ENCODE data around the gene RHBDL1.
A peak's percentile ranks its signal among the peaks of the same experiment; 100 is the strongest.

The RHBDL1 gene

DNA sequence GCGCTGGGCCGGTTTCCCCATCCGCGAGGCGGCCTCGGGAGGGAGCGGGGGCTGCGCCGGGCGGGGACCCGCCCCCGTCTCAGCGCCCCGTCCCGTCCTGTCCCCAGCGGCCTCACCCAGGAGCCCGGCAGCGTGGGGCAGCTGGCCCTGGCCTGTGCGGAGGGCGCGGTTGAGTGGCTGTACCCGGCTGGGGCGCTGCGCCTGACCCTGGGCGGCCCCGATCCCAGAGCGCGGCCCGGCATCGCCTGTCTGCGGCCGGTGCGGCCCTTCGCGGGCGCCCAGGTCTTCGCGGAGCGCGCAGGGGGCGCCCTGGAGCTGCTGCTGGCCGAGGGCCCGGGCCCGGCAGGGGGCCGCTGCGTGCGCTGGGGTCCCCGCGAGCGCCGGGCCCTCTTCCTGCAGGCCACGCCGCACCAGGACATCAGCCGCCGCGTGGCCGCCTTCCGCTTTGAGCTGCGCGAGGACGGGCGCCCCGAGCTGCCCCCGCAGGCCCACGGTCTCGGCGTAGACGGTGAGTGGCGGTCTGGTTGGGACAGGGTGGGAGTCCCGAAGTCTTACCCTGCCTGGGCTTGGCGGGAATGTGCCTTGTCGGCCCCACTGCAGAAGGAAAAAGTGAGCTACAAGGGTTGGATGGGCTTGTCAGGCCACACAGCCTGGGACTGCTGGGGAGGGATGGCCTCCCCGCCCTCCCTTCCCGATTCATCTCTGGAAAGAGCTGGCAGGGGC is 40.2 kb downstream of the RHBDL1 start (continued):
- TF ChIP-seq, protein P1, sequence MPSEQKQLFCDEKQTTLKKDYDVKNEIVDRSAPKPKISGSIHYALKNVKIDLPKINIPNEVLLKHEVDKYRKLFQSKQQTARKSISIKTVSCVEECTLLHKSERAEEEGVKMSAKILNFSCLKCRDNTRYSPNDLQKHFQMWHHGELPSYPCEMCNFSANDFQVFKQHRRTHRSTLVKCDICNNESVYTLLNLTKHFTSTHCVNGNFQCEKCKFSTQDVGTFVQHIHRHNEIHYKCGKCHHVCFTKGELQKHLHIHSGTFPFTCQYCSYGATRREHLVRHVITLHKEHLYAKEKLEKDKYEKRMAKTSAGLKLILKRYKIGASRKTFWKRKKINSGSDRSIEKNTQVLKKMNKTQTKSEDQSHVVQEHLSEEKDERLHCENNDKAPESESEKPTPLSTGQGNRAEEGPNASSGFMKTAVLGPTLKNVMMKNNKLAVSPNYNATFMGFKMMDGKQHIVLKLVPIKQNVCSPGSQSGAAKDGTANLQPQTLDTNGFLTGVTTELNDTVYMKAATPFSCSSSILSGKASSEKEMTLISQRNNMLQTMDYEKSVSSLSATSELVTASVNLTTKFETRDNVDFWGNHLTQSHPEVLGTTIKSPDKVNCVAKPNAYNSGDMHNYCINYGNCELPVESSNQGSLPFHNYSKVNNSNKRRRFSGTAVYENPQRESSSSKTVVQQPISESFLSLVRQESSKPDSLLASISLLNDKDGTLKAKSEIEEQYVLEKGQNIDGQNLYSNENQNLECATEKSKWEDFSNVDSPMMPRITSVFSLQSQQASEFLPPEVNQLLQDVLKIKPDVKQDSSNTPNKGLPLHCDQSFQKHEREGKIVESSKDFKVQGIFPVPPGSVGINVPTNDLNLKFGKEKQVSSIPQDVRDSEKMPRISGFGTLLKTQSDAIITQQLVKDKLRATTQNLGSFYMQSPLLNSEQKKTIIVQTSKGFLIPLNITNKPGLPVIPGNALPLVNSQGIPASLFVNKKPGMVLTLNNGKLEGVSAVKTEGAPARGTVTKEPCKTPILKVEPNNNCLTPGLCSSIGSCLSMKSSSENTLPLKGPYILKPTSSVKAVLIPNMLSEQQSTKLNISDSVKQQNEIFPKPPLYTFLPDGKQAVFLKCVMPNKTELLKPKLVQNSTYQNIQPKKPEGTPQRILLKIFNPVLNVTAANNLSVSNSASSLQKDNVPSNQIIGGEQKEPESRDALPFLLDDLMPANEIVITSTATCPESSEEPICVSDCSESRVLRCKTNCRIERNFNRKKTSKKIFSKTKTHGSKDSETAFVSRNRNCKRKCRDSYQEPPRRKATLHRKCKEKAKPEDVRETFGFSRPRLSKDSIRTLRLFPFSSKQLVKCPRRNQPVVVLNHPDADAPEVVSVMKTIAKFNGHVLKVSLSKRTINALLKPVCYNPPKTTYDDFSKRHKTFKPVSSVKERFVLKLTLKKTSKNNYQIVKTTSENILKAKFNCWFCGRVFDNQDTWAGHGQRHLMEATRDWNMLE (tag by site-specific recombination; conservative IDR thresholded peaks at IDR 0.05; ENCODE audit: low read depth), result no peak
- TF ChIP-seq ZNF600 (tag by site-specific recombination; IDR thresholded peaks at IDR 0.05) (peak; percentile 65), ZNF626 (tag by site-specific recombination; IDR thresholded peaks at IDR 0.05) (no peak), REPIN1 (tag by site-specific recombination; IDR thresholded peaks at IDR 0.05; ENCODE audit: low read depth) (no peak), ZNF132 (tag by site-specific recombination; IDR thresholded peaks at IDR 0.05; ENCODE audit: borderline replicate concordance) (no peak), PRDM10 (tag by site-specific recombination; IDR thresholded peaks at IDR 0.05) (no peak), ZNF416 (tag by site-specific recombination; IDR thresholded peaks at IDR 0.05) (no peak), GLIS1 (tag by site-specific recombination; IDR thresholded peaks at IDR 0.05) (no peak), ZNF341 (tag by site-specific recombination; IDR thresholded peaks at IDR 0.05; ENCODE audit: low read depth) (peak; percentile 38), INSM2 (tag by site-specific recombination; IDR thresholded peaks at IDR 0.05) (no peak), ZNF76 (tag by site-specific recombination; IDR thresholded peaks at IDR 0.05; ENCODE audit: borderline replicate concordance, low read depth) (no peak), ZNF792 (tag by site-specific recombination; IDR thresholded peaks at IDR 0.05) (peak; percentile 44; the same call in 1 of the 2 replicates), ZNF629 (tag by site-specific recombination; IDR thresholded peaks at IDR 0.05) (no peak), ZNF362 (tag by site-specific recombination; IDR thresholded peaks at IDR 0.05) (no peak), ZNF404 (tag by site-specific recombination; IDR thresholded peaks at IDR 0.05) (no peak), ZNF302 (tag by site-specific recombination; IDR thresholded peaks at IDR 0.05; ENCODE audit: low read depth) (no peak), ZNF530 (tag by site-specific recombination; IDR thresholded peaks at IDR 0.05; ENCODE audit: low read depth) (no peak), ZNF670 (tag by site-specific recombination; IDR thresholded peaks at IDR 0.05; ENCODE audit: low read depth) (no peak), ZNF707 (tag by site-specific recombination; IDR thresholded peaks at IDR 0.05) (no peak), ZNF114 (tag by site-specific recombination; IDR thresholded peaks at IDR 0.05) (no peak), ZNF501 (tag by site-specific recombination; IDR thresholded peaks at IDR 0.05) (no peak), IKZF3 (tag by site-specific recombination; IDR thresholded peaks at IDR 0.05) (no peak; the same call in none of the 2 replicates), ZBTB21 (tag by site-specific recombination; IDR thresholded peaks at IDR 0.05) (no peak)
- TF ChIP-seq, protein P2, sequence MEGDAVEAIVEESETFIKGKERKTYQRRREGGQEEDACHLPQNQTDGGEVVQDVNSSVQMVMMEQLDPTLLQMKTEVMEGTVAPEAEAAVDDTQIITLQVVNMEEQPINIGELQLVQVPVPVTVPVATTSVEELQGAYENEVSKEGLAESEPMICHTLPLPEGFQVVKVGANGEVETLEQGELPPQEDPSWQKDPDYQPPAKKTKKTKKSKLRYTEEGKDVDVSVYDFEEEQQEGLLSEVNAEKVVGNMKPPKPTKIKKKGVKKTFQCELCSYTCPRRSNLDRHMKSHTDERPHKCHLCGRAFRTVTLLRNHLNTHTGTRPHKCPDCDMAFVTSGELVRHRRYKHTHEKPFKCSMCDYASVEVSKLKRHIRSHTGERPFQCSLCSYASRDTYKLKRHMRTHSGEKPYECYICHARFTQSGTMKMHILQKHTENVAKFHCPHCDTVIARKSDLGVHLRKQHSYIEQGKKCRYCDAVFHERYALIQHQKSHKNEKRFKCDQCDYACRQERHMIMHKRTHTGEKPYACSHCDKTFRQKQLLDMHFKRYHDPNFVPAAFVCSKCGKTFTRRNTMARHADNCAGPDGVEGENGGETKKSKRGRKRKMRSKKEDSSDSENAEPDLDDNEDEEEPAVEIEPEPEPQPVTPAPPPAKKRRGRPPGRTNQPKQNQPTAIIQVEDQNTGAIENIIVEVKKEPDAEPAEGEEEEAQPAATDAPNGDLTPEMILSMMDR (tag by site-specific recombination; IDR thresholded peaks at IDR 0.05), result peak; percentile 28; the same call in 1 of the 2 replicates
- TF ChIP-seq, protein P3, sequence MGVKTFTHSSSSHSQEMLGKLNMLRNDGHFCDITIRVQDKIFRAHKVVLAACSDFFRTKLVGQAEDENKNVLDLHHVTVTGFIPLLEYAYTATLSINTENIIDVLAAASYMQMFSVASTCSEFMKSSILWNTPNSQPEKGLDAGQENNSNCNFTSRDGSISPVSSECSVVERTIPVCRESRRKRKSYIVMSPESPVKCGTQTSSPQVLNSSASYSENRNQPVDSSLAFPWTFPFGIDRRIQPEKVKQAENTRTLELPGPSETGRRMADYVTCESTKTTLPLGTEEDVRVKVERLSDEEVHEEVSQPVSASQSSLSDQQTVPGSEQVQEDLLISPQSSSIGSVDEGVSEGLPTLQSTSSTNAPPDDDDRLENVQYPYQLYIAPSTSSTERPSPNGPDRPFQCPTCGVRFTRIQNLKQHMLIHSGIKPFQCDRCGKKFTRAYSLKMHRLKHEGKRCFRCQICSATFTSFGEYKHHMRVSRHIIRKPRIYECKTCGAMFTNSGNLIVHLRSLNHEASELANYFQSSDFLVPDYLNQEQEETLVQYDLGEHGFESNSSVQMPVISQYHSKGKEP (tag by site-specific recombination; IDR thresholded peaks at IDR 0.05), result no peak
